ENCODE measurements around the gene UNC13A.

DNA sequence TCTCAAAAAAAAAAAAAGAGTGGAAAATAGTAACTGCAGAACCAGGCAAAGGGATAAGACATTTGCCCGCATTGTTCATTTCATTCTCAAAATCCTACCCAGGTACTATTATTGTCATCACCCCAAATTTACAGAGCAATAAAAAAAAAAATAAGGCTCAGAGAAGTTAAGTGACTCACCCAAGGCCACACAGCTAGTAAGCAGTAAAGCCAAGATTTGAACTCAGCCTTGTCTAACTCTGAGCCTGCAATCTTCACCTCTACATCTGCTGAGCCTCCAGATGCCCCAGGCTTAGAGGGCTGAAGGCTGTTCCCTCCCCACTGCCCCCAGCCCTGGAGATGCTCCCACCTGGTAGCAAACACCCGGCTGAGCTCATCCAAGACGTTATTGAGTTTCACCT is 61.0 kb downstream of the UNC13A start:
- TF ChIP-seq, protein P1, sequence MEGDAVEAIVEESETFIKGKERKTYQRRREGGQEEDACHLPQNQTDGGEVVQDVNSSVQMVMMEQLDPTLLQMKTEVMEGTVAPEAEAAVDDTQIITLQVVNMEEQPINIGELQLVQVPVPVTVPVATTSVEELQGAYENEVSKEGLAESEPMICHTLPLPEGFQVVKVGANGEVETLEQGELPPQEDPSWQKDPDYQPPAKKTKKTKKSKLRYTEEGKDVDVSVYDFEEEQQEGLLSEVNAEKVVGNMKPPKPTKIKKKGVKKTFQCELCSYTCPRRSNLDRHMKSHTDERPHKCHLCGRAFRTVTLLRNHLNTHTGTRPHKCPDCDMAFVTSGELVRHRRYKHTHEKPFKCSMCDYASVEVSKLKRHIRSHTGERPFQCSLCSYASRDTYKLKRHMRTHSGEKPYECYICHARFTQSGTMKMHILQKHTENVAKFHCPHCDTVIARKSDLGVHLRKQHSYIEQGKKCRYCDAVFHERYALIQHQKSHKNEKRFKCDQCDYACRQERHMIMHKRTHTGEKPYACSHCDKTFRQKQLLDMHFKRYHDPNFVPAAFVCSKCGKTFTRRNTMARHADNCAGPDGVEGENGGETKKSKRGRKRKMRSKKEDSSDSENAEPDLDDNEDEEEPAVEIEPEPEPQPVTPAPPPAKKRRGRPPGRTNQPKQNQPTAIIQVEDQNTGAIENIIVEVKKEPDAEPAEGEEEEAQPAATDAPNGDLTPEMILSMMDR (IDR thresholded peaks at IDR 0.05) = no peak
- TF ChIP-seq EZH2phosphoT487 (IDR thresholded peaks at IDR 0.05) (no peak), EZH2 (IDR thresholded peaks at IDR 0.05) (no peak)
